GM18868 (cell line): ENCODE results near the gene CHRNG.
"Not testable (repeated sequence)": the region's sequence is repeated elsewhere in the genome, so short reads cannot be mapped to it uniquely, and the experiment has no call there.

Experiments
- ATAC-seq: cut with Tn5 transposase; IDR thresholded peaks from one replicate; pipeline ENCODE4 v1.9.1; 2021; ENCODE audit warnings: mild to moderate bottlenecking, moderate library complexity; ENCODE audit not compliant: unreplicated experiment

The CHRNG gene

DNA sequence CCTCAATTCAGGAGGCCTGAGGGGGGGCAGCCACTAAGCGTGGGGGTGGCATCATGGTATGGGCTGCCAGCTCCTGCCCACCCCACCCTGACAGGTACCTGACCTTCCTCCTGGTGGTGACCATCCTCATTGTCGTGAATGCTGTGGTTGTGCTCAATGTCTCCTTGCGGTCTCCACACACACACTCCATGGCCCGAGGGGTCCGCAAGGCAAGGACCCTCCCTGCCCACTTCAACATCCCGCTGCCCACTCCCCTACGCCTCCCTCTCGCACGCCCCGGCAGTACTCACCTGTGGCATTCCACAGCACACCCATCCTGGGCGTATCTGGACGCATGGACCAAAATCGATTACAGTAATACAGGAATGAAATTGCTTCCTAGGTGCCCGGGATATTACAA lies 4.0 kb downstream of the CHRNG start:
- no peak for ATAC-seq

DNA sequence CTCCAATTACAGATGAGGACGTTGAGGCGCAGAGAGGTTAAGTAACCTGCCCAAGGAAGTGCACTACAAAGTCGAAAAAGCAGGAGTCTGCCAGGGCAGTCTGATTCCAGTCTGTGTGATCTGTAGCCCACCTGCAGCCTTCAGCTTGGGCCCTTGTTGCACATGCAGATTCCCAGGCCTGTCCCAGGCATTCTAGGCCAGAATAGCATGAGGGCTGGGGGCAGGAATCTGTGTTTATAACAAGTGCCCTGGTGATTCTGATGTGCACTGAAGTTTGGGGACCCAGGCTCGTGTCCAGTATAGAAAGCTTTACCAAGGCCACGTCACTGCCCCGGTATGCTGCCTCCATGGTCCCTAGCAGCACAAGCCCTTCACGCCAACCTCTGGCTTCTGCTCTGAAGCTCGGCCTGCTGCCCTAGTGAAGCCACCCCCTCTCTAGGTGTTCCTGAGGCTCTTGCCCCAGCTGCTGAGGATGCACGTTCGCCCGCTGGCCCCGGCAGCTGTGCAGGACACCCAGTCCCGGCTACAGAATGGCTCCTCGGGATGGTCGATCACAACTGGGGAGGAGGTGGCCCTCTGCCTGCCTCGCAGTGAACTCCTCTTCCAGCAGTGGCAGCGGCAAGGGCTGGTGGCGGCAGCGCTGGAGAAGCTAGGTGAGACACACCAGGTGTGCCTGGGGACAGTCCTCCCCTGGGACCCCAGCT lies 4.6 kb downstream of the CHRNG start:
- no peak for ATAC-seq

DNA sequence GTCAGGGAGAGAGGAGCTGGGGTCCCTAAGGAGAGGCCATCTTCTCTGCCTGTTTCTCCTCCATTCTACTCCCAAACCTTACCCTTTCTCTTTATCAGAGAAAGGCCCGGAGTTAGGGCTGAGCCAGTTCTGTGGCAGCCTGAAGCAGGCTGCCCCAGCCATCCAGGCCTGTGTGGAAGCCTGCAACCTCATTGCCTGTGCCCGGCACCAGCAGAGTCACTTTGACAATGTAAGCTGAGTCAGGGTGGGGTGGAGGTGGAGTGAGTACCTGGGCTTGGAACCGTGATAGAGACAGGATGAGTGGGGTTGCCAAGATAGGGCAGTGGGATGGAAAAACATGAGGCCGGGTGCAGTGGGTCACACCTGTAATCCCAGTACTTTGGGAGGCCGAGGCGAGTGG lies 5.2 kb downstream of the CHRNG start:
- ATAC-seq: no peak

DNA sequence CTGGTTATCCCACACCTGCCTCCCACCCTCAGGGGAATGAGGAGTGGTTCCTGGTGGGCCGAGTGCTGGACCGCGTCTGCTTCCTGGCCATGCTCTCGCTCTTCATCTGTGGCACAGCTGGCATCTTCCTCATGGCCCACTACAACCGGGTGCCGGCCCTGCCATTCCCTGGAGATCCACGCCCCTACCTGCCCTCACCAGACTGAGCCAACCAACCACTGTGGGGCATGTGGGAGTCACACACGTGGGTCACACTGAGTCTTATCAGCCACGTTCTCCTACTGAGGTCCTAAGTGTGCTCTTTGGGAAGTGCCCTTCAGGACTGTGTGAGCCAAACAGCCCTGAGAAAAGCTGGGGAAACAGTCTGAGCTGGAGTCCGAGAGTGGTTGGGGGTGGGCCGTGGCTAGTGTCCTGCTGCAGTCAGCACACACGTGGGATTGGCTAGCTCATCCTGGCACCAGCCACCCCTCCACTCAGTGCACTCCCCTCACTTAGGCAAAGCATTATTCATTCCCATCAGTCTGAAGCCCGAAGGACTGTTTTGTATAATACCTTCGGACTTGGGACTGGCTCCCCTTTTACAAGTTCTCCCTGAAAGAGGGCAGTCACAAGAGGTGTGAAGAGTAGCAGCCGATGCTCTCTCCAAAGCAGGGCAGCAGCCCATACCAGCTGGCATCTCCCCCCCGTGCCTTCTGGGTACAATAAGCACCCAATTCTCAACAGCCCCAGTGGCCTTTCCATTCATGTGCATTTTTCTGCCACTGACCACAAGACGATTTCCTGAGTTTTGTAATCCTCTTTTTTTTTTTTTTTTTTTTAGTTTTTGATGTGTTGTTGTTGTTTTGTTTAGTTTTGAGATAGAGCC lies 6.3 kb downstream of the CHRNG start:
- ATAC-seq: no peak

DNA sequence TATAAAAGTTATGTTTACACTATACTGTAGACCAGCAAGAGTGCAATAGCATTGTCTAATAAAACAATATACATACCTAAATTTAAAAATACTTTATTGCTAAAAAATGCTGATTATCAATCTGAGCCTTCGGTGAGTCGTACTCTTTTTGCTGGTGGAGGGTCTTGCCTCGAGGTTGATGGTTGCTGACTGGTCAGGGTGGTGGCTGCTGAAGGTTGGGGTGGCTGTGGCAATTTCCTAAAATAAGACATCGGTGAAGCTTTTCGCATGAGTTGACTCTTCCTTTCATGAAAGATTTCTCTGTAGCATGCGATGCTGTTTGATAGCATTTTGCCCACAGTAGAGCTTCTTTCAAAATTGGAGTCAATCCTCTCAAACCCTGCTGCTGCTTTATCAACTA lies 8.5 kb downstream of the CHRNG start:
- ATAC-seq: no peak

DNA sequence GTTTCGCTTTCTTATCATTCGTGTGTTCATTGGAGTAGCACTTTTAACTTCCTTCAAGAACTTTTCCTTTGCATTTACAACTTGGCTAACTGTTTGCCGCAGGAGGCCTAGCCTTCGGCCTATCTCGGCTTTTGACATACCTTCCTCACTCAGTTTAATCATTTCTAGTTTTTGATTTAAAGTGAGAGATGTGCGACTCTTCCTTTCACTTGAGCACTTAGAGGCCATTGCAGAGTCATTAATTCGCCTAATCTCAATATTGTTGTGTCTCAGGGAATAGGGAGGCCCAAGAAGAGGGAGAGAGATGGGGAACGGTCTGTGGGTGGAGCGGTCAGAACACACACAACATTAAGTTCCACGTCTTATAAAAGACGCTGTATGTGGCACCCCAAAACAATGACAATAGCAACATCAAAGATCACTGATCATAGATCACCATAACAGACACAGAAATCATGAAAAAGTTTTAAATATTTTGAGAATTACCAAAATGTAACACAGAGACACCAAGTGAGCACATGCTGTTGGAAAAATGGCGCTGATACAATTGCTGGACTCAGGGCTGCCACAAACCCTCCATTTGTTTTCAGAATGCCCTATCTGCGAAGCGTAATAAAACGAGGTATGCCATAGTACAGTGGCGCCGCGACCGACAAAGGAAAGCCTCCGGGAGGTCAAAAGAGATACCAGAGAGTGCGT lies 10.3 kb downstream of the CHRNG start:
- no peak for ATAC-seq

DNA sequence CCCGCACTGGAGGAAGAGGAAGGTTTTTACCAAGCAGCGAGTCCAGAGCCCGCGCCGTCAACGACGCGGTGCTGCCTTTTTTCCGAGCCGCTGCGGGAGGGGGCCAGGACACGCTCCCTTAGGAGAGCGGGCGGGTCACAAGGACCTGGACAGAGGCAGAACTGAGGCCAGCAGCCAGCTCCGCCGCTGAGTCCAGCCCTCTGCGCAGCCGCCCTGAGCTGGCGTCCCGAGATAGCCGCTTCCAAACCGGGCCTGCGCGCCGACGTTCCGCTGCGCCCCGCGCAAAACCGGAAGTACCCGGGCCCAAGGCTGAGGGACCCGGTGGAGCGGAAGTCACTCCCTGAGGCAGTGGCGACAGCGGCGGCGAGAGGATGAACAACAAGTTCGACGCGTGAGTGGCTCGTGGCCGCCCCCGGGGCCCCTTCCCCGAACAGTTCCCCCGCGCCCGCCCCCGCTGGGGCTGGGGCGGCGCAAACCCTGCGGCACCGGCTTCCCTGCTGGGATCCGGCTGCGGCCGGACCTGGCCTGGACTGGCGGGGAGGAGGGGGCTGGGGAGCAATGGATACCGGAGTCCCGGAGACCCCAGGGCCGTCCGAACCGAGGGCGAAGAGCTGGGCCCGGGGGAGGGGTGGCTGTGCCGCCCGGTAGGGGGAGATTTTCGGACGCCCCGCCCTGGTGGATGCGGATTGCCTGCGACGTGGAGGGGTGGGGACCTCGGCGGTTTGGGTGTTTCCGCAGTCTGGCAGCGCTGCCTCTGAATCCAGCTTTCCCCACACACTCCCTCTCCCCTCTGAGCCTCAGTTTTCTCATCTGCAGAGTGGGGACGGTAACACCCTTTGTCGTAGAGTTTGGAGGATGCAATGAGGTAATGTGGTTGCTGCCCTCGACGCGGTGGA lies 11.1 kb downstream of the CHRNG start, which contains the start of the genes EIF4E2 and TIGD1:
Gene EIF4E2, plus strand, starts transcription at position 336 of the 896 bp plus-strand sequence. Its CDS starts 36 bp downstream, at position 372.
Gene TIGD1, minus strand, starts transcription at position 204 of the 896 bp plus-strand sequence. CDS start 675 bp downstream, outside the sequence.
- peak; percentile 96 for ATAC-seq

DNA sequence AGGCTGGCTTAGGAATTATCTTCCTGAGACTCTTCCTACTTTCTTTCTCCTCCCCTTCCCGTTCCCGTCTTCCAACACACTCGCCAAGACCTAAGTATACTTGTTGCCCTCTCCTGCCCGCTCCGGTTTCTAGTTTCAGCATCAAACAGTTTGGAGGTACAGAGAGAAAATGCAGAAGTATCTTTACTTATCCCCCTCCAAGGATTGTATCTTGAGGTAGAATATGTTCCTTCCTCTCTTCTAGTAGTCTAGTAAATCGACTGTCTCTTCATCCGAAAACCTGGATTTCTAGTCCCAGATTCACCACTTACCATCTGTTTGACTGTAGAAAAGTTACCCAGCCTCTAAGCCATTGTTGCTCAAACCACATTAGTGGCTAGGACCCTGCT lies 11.8 kb downstream of the CHRNG start:
- ATAC-seq: no peak

DNA sequence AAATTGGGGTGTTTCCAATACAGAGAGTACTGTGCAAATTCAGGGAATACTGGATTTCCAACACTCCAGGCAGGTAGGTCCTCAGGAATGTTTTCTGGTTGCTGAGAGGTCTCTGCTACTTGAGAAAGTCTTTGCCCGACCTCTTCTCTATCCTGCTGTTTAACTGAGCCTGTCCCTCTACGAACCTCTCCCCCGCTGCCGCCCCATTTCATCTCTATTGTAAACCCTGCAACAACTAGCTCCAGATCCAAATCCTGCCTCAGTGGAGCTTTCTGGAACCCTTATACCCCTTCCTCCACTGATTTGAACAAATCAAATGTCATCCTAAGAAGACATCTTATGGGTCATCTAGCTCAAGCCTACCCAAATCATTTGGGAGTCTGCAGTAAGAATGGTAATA lies 12.3 kb downstream of the CHRNG start:
- no peak for ATAC-seq

DNA sequence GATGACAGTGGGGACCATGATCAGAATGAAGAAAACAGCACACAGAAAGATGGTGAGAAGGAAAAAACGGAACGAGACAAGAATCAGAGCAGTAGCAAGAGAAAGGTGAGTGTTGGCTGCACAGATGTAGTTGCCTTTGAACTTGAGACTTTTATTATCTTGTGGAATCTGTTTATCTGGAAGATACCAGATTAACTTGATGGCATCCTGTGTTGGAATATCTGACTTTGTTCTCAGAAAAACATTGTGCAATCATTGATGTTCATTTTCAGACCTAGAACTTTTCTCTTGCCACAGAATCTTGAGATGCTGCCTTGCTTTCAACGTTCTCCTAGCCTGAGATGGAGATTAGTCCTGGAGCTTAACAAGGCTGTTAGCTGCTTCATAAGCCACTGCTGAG lies 16.9 kb downstream of the CHRNG start:
- no peak for ATAC-seq

DNA sequence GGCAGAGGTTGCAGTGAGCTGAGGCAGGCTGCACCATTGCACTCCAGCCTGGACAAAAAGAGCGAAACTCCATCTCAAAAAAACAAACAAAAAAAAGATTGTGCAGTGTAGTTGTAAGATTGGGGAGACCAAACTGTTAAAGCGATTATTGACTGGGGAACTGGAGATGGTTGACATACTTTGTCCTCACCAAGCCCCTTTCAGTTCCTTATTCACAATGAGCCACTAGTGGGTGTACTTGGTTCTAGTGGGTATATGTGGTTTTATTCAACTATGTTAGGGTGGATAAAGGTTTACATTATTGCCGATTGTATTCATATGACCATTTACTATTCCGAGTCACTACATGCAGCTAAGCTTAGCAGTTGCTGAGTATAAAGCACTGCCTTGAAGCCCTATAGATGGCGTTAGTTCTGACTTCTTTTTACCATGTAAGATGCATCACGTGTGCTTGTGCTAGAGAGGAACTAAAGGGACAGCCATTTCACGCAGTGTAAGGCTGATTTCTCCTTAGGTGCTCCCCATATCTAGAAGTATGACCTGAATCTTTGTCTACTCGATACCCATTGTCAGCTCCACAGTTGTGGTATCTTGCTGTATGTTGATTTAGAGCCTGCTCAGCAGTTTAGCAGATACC lies 23.1 kb downstream of the CHRNG start:
- no peak for ATAC-seq

DNA sequence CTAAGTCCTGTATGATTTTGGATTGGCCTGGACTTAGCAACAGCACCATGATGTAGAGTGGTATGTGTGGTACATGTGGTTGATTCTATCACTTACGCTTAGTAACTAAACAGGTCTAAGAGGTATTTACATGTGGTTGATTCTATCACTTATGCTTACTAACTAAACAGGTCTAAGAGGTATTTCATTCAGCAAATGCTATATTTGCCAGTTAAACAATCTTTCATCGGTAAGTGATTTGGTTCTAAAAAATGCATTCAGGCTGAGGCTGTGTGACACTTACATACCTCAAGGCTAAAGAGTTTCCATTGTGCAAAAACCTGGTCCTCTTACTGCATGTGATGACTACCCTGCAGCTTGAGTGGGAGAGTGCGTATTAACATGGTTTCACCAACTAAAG lies 24.1 kb downstream of the CHRNG start:
- ATAC-seq: no peak

DNA sequence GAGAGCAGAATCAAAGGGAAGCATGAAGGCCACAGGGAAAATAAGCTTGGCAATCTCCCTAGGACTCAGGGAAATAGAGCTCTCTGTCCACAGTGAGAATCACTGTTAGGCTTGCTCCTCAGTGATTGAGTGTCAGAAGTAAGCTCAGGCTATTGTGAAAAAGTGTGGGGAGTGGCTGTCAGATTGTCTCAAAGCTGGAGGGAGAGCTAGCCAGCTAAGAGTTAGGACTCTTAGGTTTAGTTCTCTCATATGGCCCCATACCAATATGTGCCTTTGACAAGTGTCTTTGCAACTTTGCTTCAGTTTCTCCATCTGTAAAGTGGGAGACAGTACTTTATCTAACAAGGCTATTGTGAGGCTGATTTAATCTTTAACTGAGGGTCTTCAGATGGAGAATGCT lies 28.2 kb downstream of the CHRNG start:
- no peak for ATAC-seq

DNA sequence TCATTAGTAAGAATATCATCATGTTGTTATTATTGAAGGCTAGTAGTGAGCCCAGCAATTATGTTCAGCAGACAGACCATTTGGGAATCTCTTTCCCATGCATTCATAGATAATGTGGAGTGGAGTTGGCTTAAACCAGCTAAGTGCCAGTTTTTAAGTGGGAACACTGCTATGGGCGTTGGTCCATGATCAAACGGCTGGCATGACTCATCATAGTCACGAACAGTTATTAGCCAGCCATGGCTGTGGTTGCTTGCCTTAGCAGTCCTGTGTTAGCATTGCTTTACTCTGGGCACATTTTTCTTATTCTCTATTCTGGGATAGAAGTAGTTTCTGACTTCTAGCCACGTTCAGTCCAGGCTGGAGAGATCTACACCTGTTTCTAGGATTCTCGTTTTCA lies 28.7 kb downstream of the CHRNG start:
- ATAC-seq: no peak

DNA sequence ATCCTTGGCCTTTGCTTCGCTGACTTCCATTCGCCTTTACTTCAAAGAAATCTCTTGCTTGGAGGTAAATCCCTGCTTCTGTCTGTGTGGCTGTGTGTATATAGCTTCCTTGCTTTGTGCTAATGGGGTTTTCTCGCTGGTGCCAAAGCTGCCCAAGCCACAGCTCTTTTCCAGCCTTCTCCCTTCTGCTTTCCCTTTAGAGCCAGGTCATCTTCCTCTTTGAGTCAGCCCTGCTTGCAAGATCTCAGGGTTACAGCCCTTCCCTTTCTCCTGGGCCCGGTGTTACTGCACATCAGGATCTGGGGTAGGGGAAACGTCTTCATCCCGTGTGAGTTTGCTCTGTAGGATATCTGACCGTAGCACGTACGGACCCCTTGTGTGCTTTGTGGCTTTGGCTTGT lies 30.0 kb downstream of the CHRNG start:
- ATAC-seq: no peak

DNA sequence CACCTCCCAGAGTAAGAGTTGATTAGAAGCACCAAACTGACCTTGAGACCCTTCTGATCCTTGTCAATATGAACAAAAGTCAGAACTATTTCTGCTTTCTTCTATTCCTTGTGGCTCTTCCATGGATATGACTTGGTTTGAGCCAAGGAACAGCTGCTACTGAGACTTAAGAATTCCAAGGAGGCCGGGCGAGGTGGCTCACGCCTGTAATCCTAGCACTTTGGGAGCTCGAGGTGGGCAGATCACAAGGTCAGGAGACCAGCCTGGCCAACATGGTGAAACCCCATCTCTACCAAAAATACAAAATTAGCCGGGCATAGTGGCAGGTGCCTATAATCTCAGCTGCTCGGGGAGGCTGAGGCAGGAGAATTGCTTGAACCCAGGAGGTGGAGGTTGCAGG lies 31.0 kb downstream of the CHRNG start:
- ATAC-seq: not testable (repeated sequence)

DNA sequence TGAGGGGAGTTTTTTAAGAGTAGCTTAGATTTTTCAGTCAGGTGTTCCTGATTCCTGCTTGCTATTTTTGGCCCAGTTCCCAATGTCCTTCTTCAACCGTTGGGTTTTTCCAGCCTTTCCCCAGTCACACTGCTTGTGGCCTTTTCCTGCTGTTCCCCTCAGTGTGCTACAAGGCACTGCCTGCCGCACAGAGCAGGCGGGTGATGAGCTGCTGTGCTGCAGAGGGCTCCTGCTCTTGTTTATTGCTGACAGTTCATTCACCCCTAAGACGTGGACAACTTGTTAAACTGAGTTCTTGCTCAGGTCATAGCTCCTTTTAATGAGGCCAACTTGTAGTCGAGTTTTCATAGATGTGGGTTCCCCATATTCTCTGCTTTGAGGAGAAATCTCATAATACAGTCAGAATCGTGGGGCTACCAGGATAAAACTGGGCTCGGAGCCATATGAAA lies 31.6 kb downstream of the CHRNG start:
- no peak for ATAC-seq

DNA sequence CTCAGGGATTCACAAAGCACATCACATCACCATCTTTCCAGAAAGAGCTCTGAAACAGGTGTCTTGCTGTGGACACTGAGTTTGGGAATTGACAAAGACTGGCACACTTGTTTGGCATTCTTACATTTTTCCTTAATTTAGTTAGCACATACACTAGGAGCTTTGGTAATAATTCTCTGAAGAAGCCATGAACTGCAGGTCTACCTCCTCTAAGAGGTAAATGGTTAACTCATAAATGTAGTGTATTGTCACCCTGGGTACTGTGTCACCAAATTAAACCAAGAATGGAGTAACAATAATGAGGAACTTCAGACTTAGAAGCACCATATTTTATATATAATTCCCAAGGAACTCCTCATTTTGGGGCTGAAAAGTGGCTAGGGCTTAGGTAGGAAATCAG lies 33.5 kb downstream of the CHRNG start:
- no peak for ATAC-seq

DNA sequence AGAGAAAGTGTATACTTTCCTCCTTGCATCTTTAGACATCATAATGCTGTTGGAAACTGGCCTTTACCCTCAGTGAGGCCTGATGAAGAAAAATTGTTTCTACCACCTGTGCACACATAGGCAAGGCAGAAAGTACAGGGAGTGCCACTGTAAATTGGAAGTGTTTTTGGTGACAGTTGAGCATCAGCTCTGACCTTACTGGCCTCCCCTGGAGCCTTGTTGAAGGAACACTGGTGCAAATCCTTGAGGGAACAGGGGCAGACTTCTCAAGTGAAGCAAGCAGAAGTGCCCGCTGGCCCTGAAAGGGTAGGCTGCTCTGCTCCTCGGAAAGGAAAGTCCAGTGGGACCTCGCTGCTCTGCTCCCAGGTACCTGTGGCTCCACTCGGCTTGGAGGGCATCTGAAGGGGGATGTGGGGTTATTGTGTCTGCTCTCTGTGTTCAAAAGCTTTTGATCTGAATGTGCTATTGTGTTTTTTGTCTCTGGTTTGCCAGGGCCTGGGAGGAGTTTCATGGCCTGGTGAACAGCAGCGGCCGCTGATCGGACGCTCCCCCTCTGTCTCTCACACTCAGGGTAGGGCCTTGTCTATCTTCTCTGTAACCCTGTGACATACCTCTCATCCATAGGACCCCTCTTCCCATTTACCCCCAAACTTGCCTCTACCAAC lies 34.4 kb downstream of the CHRNG start:
- ATAC-seq: no peak
